Hepatocyte (in vitro differentiated cells): Measurements from ENCODE around the gene TIAL1. TPM values are rescaled to one million over a fixed set of nuclear protein-coding genes. Genes with fewer than 3 reads are reported as not detected.

ENCODE experiments used
- DNase-seq: peaks from one replicate; pipeline ENCODE4 v3.0.0-alpha.2; 2016; ENCODE audit warnings: low spot score
- H2AFZ ChIP-seq: fragments of 200-600 bp; sonication (generic); 2 replicates; pipeline ENCODE4 v1.6.0; 2016; ENCODE audit warnings: antibody characterized with exemption, mild to moderate bottlenecking
- H3K27ac ChIP-seq: fragments of 200-600 bp; sonication (generic); 2 replicates; pipeline ENCODE4 v1.5.1; 2016; ENCODE audit warnings: mild to moderate bottlenecking
- H3K27me3 ChIP-seq: fragments of 200-600 bp; sonication (generic); 2 replicates; pipeline ENCODE4 v1.6.1; 2016
- H3K36me3 ChIP-seq: fragments of 200-600 bp; sonication (generic); replicated peaks from 2 replicates; pipeline ENCODE4 v1.5.1; 2016; ENCODE audit warnings: low read depth; ENCODE audit not compliant: insufficient read depth
- H3K4me1 ChIP-seq: fragments of 200-600 bp; sonication (generic); 2 replicates; pipeline ENCODE4 v1.5.1; 2016; ENCODE audit warnings: mild to moderate bottlenecking, moderate library complexity; ENCODE audit not compliant: insufficient read depth
- H3K4me2 ChIP-seq: fragments of 200-600 bp; sonication (generic); 2 replicates; pipeline ENCODE4 v1.6.0; 2016
- H3K4me3 ChIP-seq: fragments of 200-600 bp; sonication (generic); 2 replicates; pipeline ENCODE4 v1.5.1; 2016; ENCODE audit warnings: mild to moderate bottlenecking
- H3K79me2 ChIP-seq: fragments of 200-600 bp; sonication (generic); 2 replicates; pipeline ENCODE4 v1.6.0; 2017; ENCODE audit warnings: mild to moderate bottlenecking
- H3K9me2 ChIP-seq: fragments of 200-600 bp; sonication (generic); replicated peaks from 2 replicates; pipeline ENCODE4 v1.6.0; 2017; ENCODE audit warnings: mild to moderate bottlenecking; ENCODE audit not compliant: insufficient read depth
- H3K9me3 ChIP-seq: fragments of 200-600 bp; sonication (generic); 2 replicates; pipeline ENCODE4 v1.5.1; 2016; ENCODE audit warnings: low read depth, mild to moderate bottlenecking
- H4K20me1 ChIP-seq: fragments of 200-600 bp; sonication (generic); 2 replicates; pipeline ENCODE4 v1.6.0; 2016; ENCODE audit warnings: mild to moderate bottlenecking; ENCODE audit not compliant: insufficient read depth, poor library complexity, severe bottlenecking
- CTCF ChIP-seq: fragments of 200-600 bp; sonication (generic); IDR thresholded peaks from 2 replicates; pipeline ENCODE4 v1.5.1; 2016; ENCODE audit warnings: antibody characterized with exemption, mild to moderate bottlenecking; ENCODE audit not compliant: poor library complexity
- EZH2 ChIP-seq: fragments of 200-600 bp; sonication (generic); IDR thresholded peaks from 2 replicates; pipeline ENCODE4 v1.6.1; 2016; ENCODE audit warnings: antibody characterized with exemption, mild to moderate bottlenecking, borderline replicate concordance
- EZH2phosphoT487 ChIP-seq: fragments of 200-600 bp; sonication (generic); IDR thresholded peaks from one replicate; pipeline ENCODE4 v1.6.1; 2018; ENCODE audit warnings: antibody characterized with exemption, mild to moderate bottlenecking, low read depth, moderate library complexity; ENCODE audit not compliant: unreplicated experiment, severe bottlenecking
- WGBS: methylation state at CpG from one replicate; pipeline ENCODE4 v1.1.6; 2016; ENCODE audit warnings: low lambda C conversion rate; ENCODE audit errors: missing lambda C conversion rate; 5-methylcytosine and 5-hydroxymethylcytosine counted together
- polyA plus RNA-seq: library from polyadenylated mRNA; unstranded; fragments of >200 nt; fragmentation: Nextera tagmentation; extraction: Ambion mirVana; gene quantifications from 2 replicates; pipeline ENCODE4 v1.2.1, GENCODE V29; 2016
- total RNA-seq: library from RNA; depleted of rRNA; stranded (reverse); fragments of >200 nt; gene quantifications from 2 replicates; pipeline ENCODE4 v1.2.3, GENCODE V29; 2014

The TIAL1 gene
- total and polyA plus RNA-seq, 2 experiments from 2014 or later, result 36.4 to 74.4 TPM

DNA sequence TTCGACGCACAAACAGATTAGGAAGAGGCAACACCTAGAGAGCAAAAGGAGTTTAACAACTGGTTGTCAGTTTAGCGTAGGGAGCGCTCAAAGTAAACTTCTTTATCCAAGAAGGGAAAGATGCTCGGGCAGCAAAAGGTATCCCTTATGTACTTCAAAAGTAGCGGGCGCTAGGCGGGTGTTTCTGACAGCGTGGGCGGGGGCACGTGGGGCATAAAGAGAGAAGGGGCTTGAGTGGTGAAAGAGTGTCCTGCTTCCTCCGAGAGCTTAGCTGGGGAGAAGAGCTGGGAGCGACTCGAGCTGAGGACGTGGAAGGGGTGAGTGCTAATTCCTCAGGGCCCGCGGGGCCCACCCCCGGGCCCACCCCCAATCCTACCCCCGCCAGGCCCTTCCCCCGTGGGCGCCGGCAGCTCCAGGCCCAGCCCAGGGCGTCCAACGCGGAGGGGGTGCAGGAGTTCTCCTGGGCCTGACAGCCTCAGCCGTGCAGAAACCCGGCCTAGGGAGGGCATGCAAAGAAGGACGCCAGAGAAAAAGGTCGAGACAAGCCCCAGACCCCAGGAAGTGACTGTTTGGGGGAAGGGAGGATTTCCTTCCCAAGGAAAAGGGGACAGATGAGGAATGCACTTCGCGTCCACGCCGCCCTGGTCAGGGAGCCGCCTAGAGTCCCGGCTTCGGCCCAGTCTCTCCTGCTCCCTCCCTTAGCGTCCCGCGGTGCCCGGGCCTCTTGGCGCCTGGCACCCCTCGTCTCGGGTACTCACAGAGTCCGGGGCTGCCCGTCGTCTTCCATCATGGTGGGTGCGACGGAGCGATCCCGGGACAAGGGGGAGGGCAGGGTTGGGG is 868 bp downstream of the TIAL1 start:
- Histone ChIP-seq H3K9me3 (no peaks in the 10 kb centered on the region), H2AFZ (peak overlapping the region; percentile 63), H4K20me1 (peaks cover 49% of the 10 kb centered on the region), H3K36me3 (no peaks in the 10 kb centered on the region), H3K4me1 (peaks cover 32% of the 10 kb centered on the region), H3K27me3 (no peaks in the 10 kb centered on the region), H3K4me2 (peak overlapping the region; percentile 84), H3K9me2 (no peaks in the 10 kb centered on the region), H3K79me2 (peaks cover 54% of the 10 kb centered on the region), H3K27ac (peak overlapping the region; percentile 97), H3K4me3 (peak overlapping the region; percentile 52)
- no peak for TF ChIP-seq EZH2
- no peak for TF ChIP-seq EZH2phosphoT487
- no peak for TF ChIP-seq CTCF
- 1% methylated on average over 44 of the region's 50 CpGs for WGBS
- DNase-seq, result peak; percentile 69

- Histone ChIP-seq H2AFZ (no peak overlapping the region), H3K4me1 (peaks cover 32% of the 10 kb centered on the region), H3K36me3 (no peaks in the 10 kb centered on the region), H4K20me1 (peaks cover 56% of the 10 kb centered on the region), H3K4me3 (peak overlapping the region; percentile 52), H3K27me3 (no peaks in the 10 kb centered on the region), H3K79me2 (peaks cover 61% of the 10 kb centered on the region), H3K9me2 (no peaks in the 10 kb centered on the region), H3K9me3 (no peaks in the 10 kb centered on the region), H3K4me2 (peak overlapping the region; percentile 84), H3K27ac (peak overlapping the region; percentile 97)
- no peak for TF ChIP-seq EZH2phosphoT487
- no peak for TF ChIP-seq CTCF
- no peak for TF ChIP-seq EZH2
- WGBS, result 8% methylated on average over 5 of the region's 5 CpGs
- DNase-seq, result peak; percentile 54
Observed at GRCh38 chr10:119595134-119595675, 1.6 kb downstream of the TIAL1 start.

GRCh38 chr10:119588071-119588470 is 8.7 kb downstream of the TIAL1 start:
- no peak overlapping the region for H3K4me3 ChIP-seq
- H3K36me3 ChIP-seq, result no peaks in the 10 kb centered on the region
- 90% methylated on average over 4 of the region's 4 CpGs for whole genome bisulfite sequencing
- H2AFZ ChIP-seq, result no peak overlapping the region
- peaks cover 11% of the 10 kb centered on the region for H3K4me1 ChIP-seq
- no peaks in the 10 kb centered on the region for H3K9me3 ChIP-seq
- no peak for TF ChIP-seq CTCF
- no peak for TF ChIP-seq EZH2phosphoT487
- no peak for TF ChIP-seq EZH2
- no peak overlapping the region for H3K4me2 ChIP-seq
- no peak overlapping the region for H3K27ac ChIP-seq
- H4K20me1 ChIP-seq, result peaks cover 96% of the 10 kb centered on the region
- H3K9me2 ChIP-seq, result no peaks in the 10 kb centered on the region
- no peaks in the 10 kb centered on the region for H3K27me3 ChIP-seq
- DNase-seq, result no peak
- peaks cover 100% of the 10 kb centered on the region for H3K79me2 ChIP-seq
